GM21423 (cell line): ENCODE measurements around the gene NDUFAF8.

Experiments
- ATAC-seq: cut with Tn5 transposase; IDR thresholded peaks from one replicate; pipeline ENCODE4 v1.9.1; 2021; ENCODE audit warnings: mild to moderate bottlenecking, moderate library complexity; ENCODE audit not compliant: unreplicated experiment

Gene NDUFAF8

DNA sequence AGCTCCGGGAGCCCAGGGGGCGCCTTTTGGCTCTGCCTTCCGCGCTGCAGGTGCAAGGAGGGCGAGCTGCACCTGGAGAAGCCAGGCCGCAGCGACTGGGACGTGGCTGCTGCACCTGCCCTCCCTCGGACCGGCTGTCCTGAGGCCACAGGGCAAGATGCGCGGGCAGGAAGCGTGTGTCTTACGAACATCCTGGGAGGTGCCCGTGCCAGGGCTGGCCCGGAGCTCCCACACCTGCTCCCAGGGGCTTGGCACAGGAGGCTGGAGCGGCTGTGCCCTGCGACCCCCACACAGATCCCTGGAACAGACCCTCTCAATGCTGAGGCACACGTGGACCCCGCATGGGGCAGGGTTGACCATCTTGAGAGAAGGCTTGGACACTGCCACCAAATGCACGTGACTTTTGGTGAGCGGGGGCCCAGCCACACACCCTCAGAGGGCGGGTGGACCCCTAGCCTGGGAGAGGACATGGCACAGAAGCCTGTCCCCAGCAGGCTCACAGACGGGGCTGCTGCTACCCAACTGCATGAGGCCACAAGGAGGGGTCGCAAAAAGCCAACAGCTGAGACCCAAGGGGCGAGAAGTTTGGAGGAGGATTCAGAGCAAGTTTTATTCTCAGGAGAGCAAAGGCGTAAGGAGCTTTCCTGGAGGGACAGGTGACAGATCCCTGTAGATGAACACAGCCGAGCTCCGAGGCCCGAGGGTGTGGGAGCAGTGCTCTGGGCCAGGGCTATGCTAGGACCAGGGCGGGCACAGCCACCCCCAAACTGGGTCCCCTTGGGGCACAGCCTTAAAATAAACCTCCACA is 11.4 kb downstream of the NDUFAF8 start:
- no peak for ATAC-seq

DNA sequence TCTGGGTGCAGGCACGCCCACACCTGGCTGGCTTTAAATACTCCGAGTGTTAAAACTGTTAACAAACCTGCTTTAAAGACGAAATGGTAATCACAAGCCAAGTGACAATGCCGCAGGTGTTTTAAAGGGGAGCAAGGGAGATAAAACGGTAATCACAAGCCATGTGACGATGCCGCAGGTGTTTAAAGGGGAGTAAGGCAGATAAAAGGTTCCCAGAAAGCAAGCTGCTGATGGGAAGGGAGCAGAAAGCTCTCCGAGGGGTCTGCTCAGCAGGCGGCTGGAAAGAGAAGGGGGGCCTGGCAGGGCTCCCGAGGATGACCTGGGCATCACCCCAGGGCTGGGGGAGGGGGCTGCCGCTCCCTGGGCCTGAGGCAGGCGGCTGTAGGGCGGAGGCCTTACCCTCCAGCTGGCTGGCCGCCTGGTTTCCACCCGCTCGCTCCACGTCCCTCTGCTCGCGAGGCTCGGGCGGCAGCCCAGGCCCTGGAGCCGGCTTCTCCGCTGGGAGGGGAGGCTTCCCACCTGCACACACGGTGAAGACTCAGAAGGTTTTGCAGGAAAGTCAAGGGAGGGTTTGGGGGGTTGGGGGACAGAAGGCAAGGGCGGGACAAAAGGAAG is 12.1 kb downstream of the NDUFAF8 start:
- ATAC-seq: no peak

DNA sequence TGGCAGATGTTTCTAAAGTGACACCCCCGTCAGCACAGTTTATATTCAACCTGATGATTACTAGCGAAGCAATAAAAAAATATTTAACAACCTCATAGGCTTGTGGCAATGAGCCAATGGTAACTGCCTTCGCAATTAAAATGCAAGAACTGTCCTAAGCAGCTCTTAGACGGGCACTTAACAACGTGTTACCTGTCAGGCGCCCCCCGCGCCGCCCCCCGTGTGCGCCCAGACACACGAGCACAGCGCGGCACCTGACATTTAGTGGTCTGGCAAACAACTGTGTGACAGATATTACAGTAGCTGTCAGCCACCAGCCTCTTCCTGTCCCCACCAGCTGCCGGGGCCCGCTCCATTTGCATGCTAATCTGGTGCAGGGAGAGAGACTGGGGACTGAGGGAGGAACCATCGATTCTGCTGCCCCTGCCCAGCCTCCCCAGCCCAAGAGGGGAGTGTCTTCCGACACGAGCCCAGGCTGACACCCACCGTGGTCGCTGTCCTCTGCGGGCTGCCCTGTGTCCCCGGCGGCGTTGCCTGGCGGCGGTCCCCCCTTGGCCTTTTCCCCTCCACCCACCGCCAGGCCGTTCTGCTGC is 12.7 kb downstream of the NDUFAF8 start:
- no peak for ATAC-seq

DNA sequence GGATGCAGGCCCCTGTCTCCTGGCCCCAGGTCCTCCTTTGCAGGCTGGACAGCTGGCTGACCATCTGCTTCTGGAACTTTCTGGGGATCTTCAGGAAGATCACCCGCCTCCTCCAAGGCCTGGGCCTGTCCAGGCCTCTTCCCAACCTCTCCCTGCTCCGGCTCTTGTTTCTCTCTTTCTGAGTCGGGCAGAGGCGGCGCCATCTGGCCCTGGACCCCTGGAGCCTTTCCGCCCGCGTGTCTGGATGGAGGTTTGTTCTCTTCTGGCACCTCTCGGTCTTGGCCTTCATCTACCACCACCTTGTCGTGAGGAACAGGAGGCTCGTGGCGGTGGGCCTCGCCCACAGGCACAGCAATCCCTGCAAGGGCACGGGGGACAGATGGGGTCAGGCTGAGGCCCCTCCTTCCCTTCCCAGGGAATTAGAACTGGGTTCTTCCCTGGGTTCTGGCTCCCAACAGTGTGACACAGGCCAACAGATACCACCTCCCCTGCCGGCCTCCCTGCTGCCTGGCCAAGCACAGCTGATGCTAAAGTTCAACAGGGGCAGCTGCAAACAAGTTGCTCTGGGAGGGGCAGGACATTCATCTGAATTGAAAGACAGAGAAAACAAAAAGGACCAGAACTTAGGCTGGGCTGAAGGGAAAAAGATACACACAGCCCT is 13.3 kb downstream of the NDUFAF8 start:
- no peak for ATAC-seq

DNA sequence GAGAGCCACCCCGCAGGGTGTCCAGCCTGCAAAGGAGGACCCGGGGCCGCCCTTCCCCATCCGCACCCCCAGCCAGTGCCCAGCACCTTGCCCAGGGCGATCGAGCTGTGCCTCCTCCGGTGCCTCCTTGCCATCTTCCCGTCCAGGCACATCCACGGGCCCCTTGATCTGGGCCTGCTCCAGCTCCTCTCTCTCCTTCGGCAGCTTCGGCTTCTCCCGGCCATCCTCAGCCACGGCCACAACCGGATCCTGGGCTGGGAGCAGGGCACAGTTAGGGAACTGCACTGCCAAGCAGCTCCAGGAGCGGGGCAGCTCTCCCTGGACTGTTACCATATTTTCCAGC is 13.8 kb downstream of the NDUFAF8 start:
- no peak for ATAC-seq

DNA sequence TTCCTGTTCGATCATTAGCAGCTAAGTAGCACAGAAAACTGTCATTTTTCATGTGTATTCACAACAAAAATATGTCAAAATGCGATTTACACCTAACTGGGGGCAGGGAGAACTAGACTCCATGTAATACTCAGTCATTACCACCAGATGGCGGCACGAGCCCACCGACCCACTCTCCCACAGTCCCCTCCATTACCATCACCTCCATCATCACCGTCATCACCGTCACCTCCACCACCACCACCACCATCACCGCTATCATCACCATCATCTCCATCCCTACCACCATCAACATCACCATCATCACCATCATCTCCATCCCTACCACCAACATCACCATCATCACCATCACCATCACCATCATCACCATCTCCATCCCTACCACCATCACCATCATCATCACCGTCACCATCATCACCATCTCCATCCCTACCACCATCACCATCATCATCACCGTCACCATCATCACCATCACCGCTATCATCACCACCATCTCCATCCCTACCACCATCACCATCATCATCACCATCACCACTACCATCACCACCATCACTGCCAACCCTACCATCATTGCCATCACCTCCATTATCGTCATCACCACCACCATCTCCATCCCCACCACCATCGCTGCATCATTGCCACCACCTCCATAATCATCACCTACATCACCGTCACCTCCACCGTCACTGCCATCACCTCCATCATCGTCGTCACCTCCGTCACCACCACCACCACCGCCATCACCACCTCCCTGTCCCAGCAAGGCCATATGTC is 14.4 kb downstream of the NDUFAF8 start:
- ATAC-seq: no peak

DNA sequence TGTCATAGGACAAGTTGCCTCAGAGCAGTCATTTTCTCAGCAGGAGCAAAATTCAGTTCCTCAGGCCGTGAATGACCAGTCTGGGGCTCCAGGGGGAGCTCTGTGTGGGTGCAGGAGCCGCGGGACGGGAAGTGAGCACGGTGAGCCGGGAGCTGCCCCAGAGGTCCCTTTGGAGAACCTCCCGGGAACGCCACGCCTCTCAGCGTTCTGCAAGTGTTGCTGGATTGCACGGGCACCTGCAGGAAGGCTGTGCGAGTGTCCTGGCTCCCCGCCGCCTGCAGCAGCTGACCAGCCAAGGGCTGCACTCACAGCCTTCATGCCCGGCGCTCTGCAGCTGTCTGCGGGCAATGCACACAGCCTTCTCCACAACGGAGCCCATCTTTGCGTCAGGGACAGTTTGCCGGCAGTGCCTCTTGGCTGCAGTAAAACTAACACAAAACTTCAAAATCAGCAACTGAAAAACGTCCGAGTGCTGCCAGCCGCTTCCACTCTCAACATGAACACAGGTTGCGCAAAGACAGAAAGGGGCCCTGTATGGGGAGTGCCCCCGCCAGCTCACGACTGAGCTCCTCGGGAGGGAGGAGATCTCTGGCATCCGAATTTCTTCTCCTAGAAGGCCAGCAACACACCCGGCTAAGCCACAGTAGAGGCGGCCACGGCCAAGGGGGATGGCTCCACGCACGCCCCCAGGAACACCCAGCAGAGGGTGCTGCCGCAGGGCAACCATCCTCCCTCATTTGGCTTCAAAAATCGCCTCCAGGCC is 16.0 kb downstream of the NDUFAF8 start:
- ATAC-seq: no peak

DNA sequence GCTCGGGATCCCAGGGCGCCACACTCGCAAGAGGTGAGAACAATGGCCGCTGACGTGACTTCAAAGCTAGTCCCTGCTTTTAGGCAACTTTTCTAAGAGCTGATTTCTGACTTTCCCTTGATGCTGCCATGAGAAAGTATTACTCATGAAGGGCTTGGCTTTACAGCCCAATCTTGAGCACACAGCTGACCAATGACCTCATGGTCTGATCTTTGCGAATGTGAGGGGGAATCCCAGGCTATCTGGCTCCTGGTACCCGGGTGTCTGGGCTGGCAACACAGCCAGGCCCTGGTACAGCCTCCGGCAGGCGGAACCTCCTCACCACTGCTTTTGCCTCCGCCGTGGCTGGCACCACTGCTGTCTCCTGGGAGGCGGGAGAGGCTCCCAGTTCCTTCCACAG is 17.5 kb downstream of the NDUFAF8 start:
- ATAC-seq: no peak

DNA sequence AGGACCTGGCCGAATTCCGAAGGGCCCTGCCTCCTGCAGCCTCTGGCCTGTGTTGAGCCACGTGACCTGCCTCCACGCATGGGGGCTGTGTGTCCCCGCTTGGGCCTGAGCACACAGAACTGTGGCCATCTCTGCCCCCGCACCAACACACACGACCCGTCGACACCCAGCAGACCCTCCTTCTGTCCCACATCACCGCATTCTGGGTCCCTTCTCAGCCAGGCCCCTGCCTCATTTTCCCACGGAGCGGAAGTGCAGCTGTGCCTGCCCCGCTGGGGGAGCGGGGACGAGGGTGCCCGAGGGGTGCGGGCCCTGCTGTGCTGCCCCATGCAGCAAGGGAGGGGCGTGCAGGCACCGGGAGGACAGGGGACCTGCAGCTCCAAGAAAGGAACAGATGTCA is 18.4 kb downstream of the NDUFAF8 start:
- ATAC-seq: no peak

DNA sequence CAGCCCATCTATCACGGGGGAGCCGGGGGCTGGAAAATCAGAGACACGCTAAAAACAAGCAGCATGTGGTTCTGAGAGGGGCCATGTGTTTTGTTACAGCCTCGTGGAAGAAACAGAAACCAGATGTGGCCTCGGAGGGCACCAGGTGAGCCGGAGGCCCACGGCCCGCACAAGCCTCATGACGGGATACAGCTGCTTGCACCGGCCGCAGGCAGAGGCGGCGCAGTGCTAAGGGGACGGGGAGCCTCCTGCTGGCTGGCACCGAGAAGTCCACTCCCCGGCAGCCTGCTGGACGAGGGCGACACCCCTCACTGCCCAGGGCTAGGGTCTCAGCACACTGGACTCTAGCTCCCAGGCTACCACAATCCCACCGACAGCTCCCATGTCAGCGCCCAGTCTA is 19.2 kb downstream of the NDUFAF8 start:
- no peak for ATAC-seq

DNA sequence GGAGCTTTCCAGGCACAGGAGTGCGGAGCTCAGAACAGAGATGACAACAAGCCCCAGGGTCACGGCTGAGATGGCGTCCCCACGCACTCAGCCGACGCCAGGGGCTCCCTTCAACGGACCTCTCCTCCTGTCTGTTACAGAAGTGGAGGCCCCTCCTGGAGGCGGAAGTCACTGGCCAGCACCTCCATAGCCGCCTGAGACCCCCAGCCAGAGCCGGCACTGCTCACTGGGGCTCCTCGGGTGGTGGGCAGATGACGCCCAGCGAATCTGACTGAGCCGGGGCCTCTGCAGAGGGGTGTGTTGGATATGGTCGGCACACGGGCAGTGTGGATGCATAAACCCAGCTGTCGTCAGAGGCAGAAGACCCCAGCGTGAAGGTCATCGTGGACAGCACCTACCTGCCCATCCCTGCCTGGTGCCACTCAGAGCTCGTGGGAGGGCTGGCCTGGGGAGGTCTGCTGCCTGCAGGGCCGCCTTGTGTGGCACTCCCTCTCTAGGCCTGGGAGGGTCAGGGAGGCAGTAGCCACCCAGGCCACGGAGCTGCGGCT is 20.0 kb downstream of the NDUFAF8 start:
- ATAC-seq: no peak

DNA sequence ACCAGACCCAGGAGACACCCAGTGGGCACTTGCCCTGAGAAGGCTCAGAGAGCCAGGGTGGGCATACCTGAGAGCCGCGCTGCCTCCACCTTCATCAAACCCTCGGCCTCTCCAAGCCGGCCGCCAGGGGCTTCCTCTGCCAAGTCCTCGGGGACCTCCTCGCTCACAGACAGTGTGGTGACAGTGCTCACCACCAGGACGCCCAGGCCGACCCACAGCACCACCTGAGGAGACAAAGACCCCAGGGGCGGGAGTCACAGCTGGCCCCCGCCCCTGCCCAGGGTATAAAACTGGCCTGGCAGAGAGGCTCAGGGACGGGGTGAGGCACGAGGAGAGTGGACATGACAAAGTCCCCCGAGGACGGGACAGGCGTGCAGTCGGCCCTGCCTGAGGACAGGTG is 21.1 kb downstream of the NDUFAF8 start:
- ATAC-seq: no peak

DNA sequence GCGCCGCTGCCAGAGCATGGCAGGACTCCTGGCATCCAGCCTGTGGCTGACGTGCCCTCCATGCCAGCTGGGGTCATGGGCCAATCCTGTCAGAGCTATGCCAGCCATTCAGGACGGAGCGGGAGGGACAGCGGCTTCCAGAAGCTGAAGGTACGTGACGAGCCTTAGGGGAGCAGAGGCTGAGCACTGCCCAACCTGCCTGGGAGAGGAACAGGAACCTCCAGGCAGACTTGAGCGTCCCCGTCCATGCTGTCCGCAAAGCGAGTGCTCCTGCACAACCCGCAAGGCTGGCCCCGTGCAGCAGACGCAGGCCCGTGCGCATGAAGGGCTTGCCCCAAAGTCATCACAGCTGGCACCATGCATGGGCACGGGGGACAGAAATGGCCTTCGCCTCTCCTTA is 21.5 kb downstream of the NDUFAF8 start:
- ATAC-seq: no peak

DNA sequence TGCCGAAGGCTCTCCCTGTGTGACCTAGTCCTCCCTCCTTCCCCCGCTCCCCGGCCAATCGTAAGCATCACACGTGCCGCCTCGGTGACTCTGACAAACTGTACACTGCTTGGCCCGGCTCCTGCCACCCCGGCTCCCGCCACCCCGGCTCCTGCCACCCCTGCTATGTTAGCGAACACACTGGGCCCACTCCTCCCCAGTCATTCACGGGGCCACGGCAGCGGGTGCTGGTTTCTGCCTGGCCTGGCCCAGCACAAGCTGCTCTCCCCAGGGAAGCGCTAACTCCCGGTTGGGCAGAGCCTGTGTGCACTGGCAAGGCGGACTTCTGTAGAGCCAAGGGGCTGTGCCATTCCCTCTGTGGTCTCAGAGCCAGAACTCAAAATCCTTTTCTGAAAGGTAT is 22.0 kb downstream of the NDUFAF8 start:
- no peak for ATAC-seq

DNA sequence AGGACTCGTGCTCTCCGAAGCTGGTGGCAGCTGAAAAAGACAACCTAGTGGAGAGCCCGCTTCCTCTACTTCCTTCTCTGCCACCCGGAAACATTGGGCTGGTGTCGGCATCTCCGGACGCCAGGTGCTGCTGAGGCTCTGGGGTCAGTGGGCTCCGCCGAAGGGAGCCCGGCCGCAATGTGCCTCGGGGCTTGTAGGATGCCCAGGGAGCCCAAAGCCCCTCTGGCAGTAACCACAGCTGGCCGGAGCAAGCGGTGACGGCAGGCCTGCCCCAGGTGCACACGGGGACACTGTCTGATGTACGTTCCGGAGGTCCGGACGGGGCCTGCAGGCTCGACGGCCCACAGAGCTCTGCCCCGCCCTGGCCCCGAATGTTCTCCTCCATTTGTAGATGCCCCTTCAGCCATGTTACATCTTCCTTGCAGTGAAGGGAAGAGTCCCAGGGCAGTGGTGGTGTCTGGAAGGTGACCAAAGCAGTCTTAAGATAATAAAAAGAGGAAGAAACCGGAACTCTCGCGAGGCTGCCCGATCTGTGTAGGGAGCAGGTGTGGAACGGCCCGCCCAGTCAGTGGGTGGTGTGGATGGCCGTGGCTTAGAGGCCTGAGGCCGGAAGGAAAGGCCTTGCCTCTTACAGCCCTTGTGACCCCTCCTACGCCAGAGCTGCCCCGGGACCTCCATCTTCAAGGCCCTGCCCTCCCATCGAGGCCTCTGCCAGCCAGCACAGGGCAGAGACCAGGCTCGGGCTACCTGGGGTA is 22.6 kb downstream of the NDUFAF8 start:
- no peak for ATAC-seq

DNA sequence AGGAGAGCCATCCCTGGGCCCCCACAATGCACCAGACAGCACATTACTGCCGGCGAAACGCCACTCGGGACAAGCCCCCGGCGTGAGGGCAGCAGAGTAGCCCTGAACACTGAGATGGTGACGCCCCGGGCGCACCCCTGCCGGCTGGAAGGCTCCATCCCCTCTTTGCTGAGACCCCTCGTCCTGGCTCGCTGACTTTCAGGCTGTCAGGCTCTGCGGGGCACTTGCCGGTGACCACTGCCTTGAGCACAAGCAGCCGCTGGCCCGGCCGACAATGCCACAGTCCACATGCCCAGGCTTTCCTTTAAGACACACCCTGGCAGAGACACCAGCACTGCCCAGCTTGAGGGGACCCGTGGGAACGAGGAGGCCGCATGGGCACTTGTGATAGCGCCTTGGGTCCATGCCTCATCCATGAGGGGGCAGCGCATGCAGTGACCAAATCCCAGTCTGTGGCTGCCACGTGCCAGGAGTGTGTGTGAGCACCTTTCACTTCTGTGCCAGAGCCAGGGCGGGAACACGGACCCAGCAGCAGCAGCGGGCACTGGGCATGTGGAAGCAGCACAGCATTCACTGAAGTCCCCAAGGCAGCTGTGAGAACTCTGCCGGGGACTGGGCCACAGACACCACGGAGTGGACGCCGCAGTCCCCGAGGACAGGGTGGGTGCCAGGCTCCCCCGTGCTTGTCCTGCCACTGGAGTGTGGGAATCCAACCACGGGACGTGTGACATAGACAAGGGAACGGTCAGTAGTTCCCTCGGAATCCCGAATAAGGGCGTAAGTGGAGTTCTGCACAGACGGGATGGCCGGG is 24.5 kb downstream of the NDUFAF8 start:
- ATAC-seq: no peak

DNA sequence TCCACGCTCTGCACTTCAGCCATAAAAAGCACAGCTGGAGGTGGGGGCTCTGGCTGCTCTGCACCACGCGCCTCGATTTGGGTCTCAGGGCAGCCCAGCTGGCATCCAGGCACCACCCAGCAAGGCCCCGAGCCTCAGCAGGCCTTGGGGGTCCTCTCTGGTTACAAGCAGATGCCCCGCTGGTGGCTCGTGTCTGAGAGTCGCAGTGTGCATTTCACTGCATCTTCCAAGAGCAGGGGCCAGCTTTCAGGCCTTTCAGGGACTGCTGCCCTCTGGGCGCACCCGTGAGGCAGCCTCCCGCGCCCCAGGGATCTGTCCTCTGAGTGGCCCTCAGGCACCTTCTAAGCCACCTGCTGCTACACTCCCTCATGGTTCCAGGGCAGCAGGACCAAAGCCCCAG is 25.5 kb downstream of the NDUFAF8 start:
- ATAC-seq: no peak

DNA sequence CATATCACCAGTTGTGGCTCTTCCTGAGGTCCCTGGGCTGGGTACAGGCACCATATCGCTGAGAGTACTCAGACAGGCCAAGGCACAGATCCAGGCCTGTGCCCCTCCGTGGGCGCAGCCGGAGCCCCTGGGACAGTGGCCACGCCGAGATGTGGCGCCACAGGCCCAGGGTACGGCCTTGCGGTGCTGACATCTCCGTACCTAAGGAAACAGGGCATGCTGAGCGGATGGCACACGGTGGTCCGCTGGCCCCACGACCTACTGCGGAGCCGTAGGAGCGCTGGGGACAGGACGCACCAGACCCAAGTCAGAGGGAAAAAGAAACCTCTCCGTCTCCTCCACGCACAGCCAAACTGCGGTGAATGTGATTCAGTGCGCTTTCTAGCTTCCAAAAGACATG is 26.5 kb downstream of the NDUFAF8 start:
- no peak for ATAC-seq
